T-cell (primary cell): ENCODE measurements around the gene CCSER1. TPM values are rescaled to one million over a fixed set of nuclear protein-coding genes. Genes with fewer than 3 reads are reported as not detected.

ENCODE experiments used
- ATAC-seq, 4 experiments: fragments of 200-7000 bp in 3 of 4; fragments of 150-1000 bp in 1 of 4; cut with Tn5 transposase; replicated peaks in 1 of 4; 1 replicate in 3 of 4; 2 replicates in 1 of 4; pipeline ENCODE4 v1.10.0; 2021; ENCODE audit warnings: moderate library complexity in 3 of 4, mild to moderate bottlenecking in 2 of 4, moderate number of reproducible peaks in 1 of 4
- CTCF ChIA-PET, 2 donors: fragments of 300-600 bp; sonication (Branson Sonifier 250); formaldehyde crosslinking; loops; one replicate each; lab custom pipeline; 2022; ENCODE audit warnings: antibody characterized with exemption in 2 of 2; lab: Charles Lee
- POLR2A ChIA-PET, 2 donors: fragments of 300-600 bp; sonication (Branson Sonifier 250); formaldehyde crosslinking; loops; one replicate each; lab custom pipeline; 2022; ENCODE audit warnings: antibody characterized with exemption in 2 of 2; lab: Charles Lee
- DNase-seq, 35 experiments: peaks; one replicate each; pipeline versions ENCODE4 v3.0.0 to v3.0.0-alpha.2; 2013 to 2023
- H3K27ac ChIP-seq: one replicate; pipeline ENCODE4 v1.5.1; 2013; ENCODE audit warnings: low read length
- H3K27me3 ChIP-seq, 2 experiments: replicated peaks in 1 of 2; 1 replicate in 1 of 2; 2 replicates in 1 of 2; pipeline versions ENCODE4 v1.6.1 to v1.7.0; 2013; ENCODE audit warnings: low read length in 1 of 2, mixed read lengths in 1 of 2; ENCODE audit not compliant: control insufficient read depth in 2 of 2, insufficient read depth in 2 of 2; ENCODE audit errors: extremely low read depth in 1 of 2
- H3K36me3 ChIP-seq, 2 donors: 1 replicate in 1 of 2; 2 replicates in 1 of 2; pipeline versions ENCODE4 v1.6.1 to v1.7.0; 2013; ENCODE audit warnings: low read length in 1 of 2; ENCODE audit not compliant: control insufficient read depth in 2 of 2, insufficient read depth in 1 of 2; ENCODE audit errors: extremely low read depth in 1 of 2
- H3K4me1 ChIP-seq, 2 experiments: 1 replicate in 1 of 2; 2 replicates in 1 of 2; pipeline versions ENCODE4 v1.6.1 to v1.7.0; 2013; ENCODE audit warnings: low read length in 2 of 2, mixed read lengths in 1 of 2; ENCODE audit not compliant: insufficient read depth in 2 of 2, control insufficient read depth in 1 of 2; ENCODE audit errors: extremely low read depth in 1 of 2
- H3K4me3 ChIP-seq, 2 donors: 1 replicate in 1 of 2; 2 replicates in 1 of 2; pipeline versions ENCODE4 v1.5.1 to v1.7.0; 2013; ENCODE audit warnings: mild to moderate bottlenecking in 2 of 2, low read length in 1 of 2, moderate library complexity in 1 of 2; ENCODE audit not compliant: control insufficient read depth in 1 of 2; ENCODE audit errors: extremely low read depth in 1 of 2
- H3K9me3 ChIP-seq: 2 replicates; pipeline ENCODE4 v1.7.0; 2013
- H3K27ac Mint-ChIP-seq, 2 donors: one replicate each; pipeline ENCODE4 v1.8.0; 2020 to 2021; ENCODE audit warnings: mild to moderate bottlenecking in 2 of 2, mixed read lengths in 2 of 2
- H3K27me3 Mint-ChIP-seq, 2 donors: one replicate each; pipeline ENCODE4 v1.8.0; 2021 to 2022; ENCODE audit warnings: mixed read lengths in 2 of 2
- H3K36me3 Mint-ChIP-seq: one replicate; pipeline ENCODE4 v1.8.0; 2021; ENCODE audit warnings: mixed read lengths
- H3K4me1 Mint-ChIP-seq, 3 donors: one replicate each; pipeline ENCODE4 v1.8.0; 2020 to 2022; ENCODE audit warnings: mixed read lengths in 3 of 3, mild to moderate bottlenecking in 1 of 3
- H3K4me3 Mint-ChIP-seq, 3 donors: one replicate each; pipeline ENCODE4 v1.8.0; 2020 to 2022; ENCODE audit warnings: mild to moderate bottlenecking in 3 of 3, mixed read lengths in 3 of 3, moderate library complexity in 3 of 3
- H3K9me3 Mint-ChIP-seq, 3 donors: one replicate each; pipeline ENCODE4 v1.8.0; 2020 to 2022; ENCODE audit warnings: mixed read lengths in 3 of 3
- WGBS: methylation state at CpG from one replicate; pipeline ENCODE4 v1.1.5; 2013; ENCODE audit warnings: missing lambda C conversion rate; ENCODE audit not compliant: insufficient coverage; 5-methylcytosine and 5-hydroxymethylcytosine counted together
- total RNA-seq, 35 experiments: library from RNA in 6 of 35; stranded (reverse) in 6 of 35; fragments of 120-200 nt in 1 of 35; gene quantifications; one replicate each; pipeline versions ENCODE4 v1.2.1 to v1.2.4 and lab custom pipeline; 2013 to 2026

CCSER1 gene
- total RNA-seq, 5 donors from 2014 or later (not counting 1 experiment from before 2014, with no cell fraction given), result 0.35 to 1.4 (median 0.98) TPM

- no peak for ATAC-seq
- no peaks in the 10 kb centered on the region for H3K9me3 ChIP-seq
- no peaks in the 10 kb centered on the region for H3K9me3 Mint-ChIP-seq
- DNase-seq, result no peak
- H3K4me3 Mint-ChIP-seq, result no peak overlapping the region
- H3K36me3 Mint-ChIP-seq, result no peaks in the 10 kb centered on the region
- H3K27ac ChIP-seq, result no peak overlapping the region
- no peaks in the 10 kb centered on the region for H3K4me1 Mint-ChIP-seq
- no peaks in the 10 kb centered on the region for H3K27me3 ChIP-seq
- ChIA-PET CTCF (no interaction called here), POLR2A (no interaction called here)
- H3K4me1 ChIP-seq, result no peaks in the 10 kb centered on the region
- no CpG with 5 or more reads among the region's 1 CpG for WGBS
- H3K4me3 ChIP-seq, result no peak overlapping the region
- no peak overlapping the region for H3K27ac Mint-ChIP-seq
- no peaks in the 10 kb centered on the region for H3K36me3 ChIP-seq
- H3K27me3 Mint-ChIP-seq, result no peaks in the 10 kb centered on the region
Observed at GRCh38 chr4:90190525-90190924, 63.3 kb downstream of the CCSER1 start.

GRCh38 chr4:90198086-90198847, 71.1 kb downstream of the CCSER1 start:
- ATAC-seq, result no peak
- Mint-ChIP-seq H3K4me1 (no peaks in the 10 kb centered on the region), H3K27me3 (no peaks in the 10 kb centered on the region), H3K36me3 (no peaks in the 10 kb centered on the region), H3K27ac (no peak overlapping the region), H3K9me3 (peaks cover 0 to 1% (median 0%) of the 10 kb centered on the region in 3 donors), H3K4me3 (no peak overlapping the region)
- CTCF ChIA-PET, result no interaction called here
- Histone ChIP-seq H3K27ac (no peak overlapping the region), H3K9me3 (no peaks in the 10 kb centered on the region), H3K27me3 (no peaks in the 10 kb centered on the region), H3K4me1 (no peaks in the 10 kb centered on the region), H3K4me3 (no peak overlapping the region), H3K36me3 (no peaks in the 10 kb centered on the region)
- no peak for DNase-seq
- POLR2A ChIA-PET, result no interaction called here
- no CpG with 5 or more reads among the region's 2 CpGs for WGBS

GRCh38 chr4:90207887-90208454, 80.8 kb downstream of the CCSER1 start:
- WGBS, result 76% methylated on average over 8 of the region's 10 CpGs
- Histone ChIP-seq H3K4me3 (no peak overlapping the region), H3K36me3 (no peaks in the 10 kb centered on the region), H3K9me3 (no peaks in the 10 kb centered on the region), H3K27me3 (no peaks in the 10 kb centered on the region), H3K4me1 (no peaks in the 10 kb centered on the region), H3K27ac (no peak overlapping the region)
- no peaks in the 10 kb centered on the region for H3K4me1 Mint-ChIP-seq
- ATAC-seq, result no peak
- H3K36me3 Mint-ChIP-seq, result no peaks in the 10 kb centered on the region
- no peak overlapping the region for H3K27ac Mint-ChIP-seq
- no peak for DNase-seq
- POLR2A ChIA-PET, result no interaction called here
- H3K9me3 Mint-ChIP-seq, result peaks cover 2 to 12% (median 10%) of the 10 kb centered on the region in 3 donors
- CTCF ChIA-PET, result no interaction called here
- H3K27me3 Mint-ChIP-seq, result no peaks in the 10 kb centered on the region
- no peak overlapping the region for H3K4me3 Mint-ChIP-seq

- Histone ChIP-seq H3K4me3 (no peak overlapping the region), H3K36me3 (no peaks in the 10 kb centered on the region), H3K4me1 (no peaks in the 10 kb centered on the region), H3K9me3 (no peaks in the 10 kb centered on the region), H3K27ac (no peak overlapping the region), H3K27me3 (no peaks in the 10 kb centered on the region)
- no peak for DNase-seq
- H3K4me1 Mint-ChIP-seq, result no peaks in the 10 kb centered on the region
- H3K9me3 Mint-ChIP-seq, result peaks cover 2 to 10% (median 6%) of the 10 kb centered on the region in 3 donors
- H3K4me3 Mint-ChIP-seq, result no peak overlapping the region
- CTCF ChIA-PET, result no interaction called here
- no CpG with 5 or more reads among the region's 1 CpG for WGBS
- POLR2A ChIA-PET, result no interaction called here
- H3K27me3 Mint-ChIP-seq, result no peaks in the 10 kb centered on the region
- no peaks in the 10 kb centered on the region for H3K36me3 Mint-ChIP-seq
- no peak for ATAC-seq
- H3K27ac Mint-ChIP-seq, result no peak overlapping the region
Observed at GRCh38 chr4:90209922-90210321, 82.7 kb downstream of the CCSER1 start.

- Histone ChIP-seq H3K4me3 (no peak overlapping the region), H3K27me3 (no peaks in the 10 kb centered on the region), H3K9me3 (no peaks in the 10 kb centered on the region), H3K4me1 (no peaks in the 10 kb centered on the region), H3K27ac (no peak overlapping the region), H3K36me3 (no peaks in the 10 kb centered on the region)
- no CpG with 5 or more reads among the region's 1 CpG for WGBS
- no peak overlapping the region for H3K27ac Mint-ChIP-seq
- ChIA-PET POLR2A (no interaction called here), CTCF (no interaction called here)
- H3K4me1 Mint-ChIP-seq, result no peaks in the 10 kb centered on the region
- no peak overlapping the region for H3K4me3 Mint-ChIP-seq
- no peaks in the 10 kb centered on the region for H3K27me3 Mint-ChIP-seq
- peaks cover 2 to 7% (median 3%) of the 10 kb centered on the region in 3 donors for H3K9me3 Mint-ChIP-seq
- DNase-seq (no peak), ATAC-seq (no peak)
- no peaks in the 10 kb centered on the region for H3K36me3 Mint-ChIP-seq
Observed at GRCh38 chr4:90211174-90211573, 84.0 kb downstream of the CCSER1 start.

GRCh38 chr4:90215286-90215685, 88.1 kb downstream of the CCSER1 start:
- H3K4me1 ChIP-seq, result no peaks in the 10 kb centered on the region
- H3K27me3 ChIP-seq, result no peaks in the 10 kb centered on the region
- H3K4me3 Mint-ChIP-seq, result no peak overlapping the region
- H3K27ac ChIP-seq, result no peak overlapping the region
- DNase-seq (no peak), ATAC-seq (no peak)
- H3K9me3 Mint-ChIP-seq, result peaks cover 0 to 4% (median 0%) of the 10 kb centered on the region in 3 donors
- no peak overlapping the region for H3K27ac Mint-ChIP-seq
- no peaks in the 10 kb centered on the region for H3K36me3 ChIP-seq
- no CpG with 5 or more reads among the region's 1 CpG for WGBS
- CTCF ChIA-PET, result no interaction called here
- H3K9me3 ChIP-seq, result no peaks in the 10 kb centered on the region
- H3K27me3 Mint-ChIP-seq, result peaks cover 0 to 4% of the 10 kb centered on the region in 2 donors
- H3K4me3 ChIP-seq, result no peak overlapping the region
- POLR2A ChIA-PET, result no interaction called here
- H3K4me1 Mint-ChIP-seq, result no peaks in the 10 kb centered on the region
- no peaks in the 10 kb centered on the region for H3K36me3 Mint-ChIP-seq
